SW 1271 (cell line): ENCODE measurements around the gene STAT1.

Source experiments
- DNase-seq, 2 experiments: peaks; one replicate each; lab custom pipeline; 2025; lab: John Stamatoyannopoulos, UW

The STAT1 gene

GRCh38 chr2:191013932-191014652 lies at the start of gene STAT1:
Gene STAT1 (minus strand): TSS chr2:191014171. CDS start chr2:191010003, 4,168 bp downstream.
- DNase-seq = peak; percentile 56 to 91

- no peak for DNase-seq
Observed at GRCh38 chr2:191063584-191063983, 49.6 kb upstream of the STAT1 start.

DNA sequence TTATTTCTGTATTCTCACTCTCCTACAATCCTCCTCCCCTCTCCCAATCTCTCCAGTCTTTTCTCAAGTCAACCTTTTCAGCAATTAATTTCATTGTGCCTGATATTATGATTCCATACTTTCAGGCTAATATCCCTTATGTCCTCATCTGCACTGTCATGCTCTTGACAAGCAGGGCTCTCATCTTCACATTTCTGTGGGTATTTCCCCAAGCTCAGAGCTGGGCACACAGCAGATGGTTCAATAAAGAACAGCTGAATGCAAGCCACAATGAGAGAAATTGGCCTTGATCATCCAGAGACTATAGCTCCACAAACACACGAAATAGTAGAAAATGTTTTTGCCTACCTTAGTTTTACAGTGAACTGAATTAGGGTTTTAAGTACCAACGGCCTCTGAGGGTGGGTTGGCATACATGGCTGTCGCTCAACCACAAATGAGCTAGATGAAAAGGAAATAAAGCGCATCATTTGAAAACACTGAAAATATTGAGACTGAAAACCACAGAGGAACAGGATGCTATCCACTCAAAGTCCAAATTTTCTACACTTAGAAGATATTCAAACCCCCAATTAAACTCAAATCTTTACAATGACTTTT lies 47.5 kb upstream of the STAT1 start:
- no peak for DNase-seq

- no peak for DNase-seq
Observed at GRCh38 chr2:191059308-191059707, 45.3 kb upstream of the STAT1 start.

- no peak for DNase-seq
Observed at GRCh38 chr2:191056228-191056627, 42.3 kb upstream of the STAT1 start.

GRCh38 chr2:191053256-191053655 lies 39.3 kb upstream of the STAT1 start:
- no peak for DNase-seq

DNA sequence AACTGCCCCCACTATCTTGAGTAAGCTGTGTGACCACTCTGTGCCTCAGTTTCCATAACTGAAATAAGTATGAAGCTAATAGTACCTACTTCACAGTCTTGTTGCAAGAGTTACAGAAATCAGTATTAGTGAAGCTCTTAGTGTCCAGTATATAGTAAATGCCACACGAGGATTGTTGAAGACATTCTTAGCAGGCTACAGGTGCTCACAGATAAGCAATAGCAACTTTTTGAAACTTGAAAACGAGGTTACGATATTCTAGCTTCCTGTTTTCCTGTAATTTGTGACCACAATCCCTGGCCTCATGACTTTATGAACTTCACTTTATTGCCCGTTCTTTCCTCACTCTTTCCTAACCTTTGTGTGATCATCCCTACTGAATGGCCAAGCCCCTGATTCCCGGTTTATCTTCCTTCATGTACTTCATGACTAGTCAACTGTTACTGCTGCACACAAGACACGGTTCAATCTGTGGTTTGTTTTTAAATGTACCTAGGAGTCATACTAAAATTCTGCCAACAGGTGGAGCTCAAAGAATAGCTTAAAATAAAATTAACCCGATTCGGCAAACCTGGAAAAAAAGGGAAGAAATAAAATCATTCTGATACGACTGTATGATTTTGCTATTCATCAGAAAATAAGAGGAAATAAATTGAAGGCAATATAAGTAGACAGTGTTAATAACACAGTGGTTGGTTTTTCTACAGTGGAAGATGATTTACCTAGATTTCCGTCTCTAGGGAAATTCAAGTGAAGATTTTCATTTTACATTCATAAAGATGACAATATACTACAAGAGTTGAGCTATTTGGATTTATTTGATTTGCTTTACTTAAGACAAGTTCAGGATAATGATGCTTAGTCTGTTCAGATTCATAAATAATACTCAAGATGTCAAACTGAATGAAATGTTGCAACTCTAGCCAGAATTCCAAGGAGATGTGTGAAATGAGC lies 38.1 kb upstream of the STAT1 start:
- DNase-seq = peak in 1 of 2 experiments; percentile 52

GRCh38 chr2:191051177-191051576 lies 37.2 kb upstream of the STAT1 start:
- no peak for DNase-seq

GRCh38 chr2:191050640-191050987 lies 36.6 kb upstream of the STAT1 start:
- DNase-seq = no peak

DNA sequence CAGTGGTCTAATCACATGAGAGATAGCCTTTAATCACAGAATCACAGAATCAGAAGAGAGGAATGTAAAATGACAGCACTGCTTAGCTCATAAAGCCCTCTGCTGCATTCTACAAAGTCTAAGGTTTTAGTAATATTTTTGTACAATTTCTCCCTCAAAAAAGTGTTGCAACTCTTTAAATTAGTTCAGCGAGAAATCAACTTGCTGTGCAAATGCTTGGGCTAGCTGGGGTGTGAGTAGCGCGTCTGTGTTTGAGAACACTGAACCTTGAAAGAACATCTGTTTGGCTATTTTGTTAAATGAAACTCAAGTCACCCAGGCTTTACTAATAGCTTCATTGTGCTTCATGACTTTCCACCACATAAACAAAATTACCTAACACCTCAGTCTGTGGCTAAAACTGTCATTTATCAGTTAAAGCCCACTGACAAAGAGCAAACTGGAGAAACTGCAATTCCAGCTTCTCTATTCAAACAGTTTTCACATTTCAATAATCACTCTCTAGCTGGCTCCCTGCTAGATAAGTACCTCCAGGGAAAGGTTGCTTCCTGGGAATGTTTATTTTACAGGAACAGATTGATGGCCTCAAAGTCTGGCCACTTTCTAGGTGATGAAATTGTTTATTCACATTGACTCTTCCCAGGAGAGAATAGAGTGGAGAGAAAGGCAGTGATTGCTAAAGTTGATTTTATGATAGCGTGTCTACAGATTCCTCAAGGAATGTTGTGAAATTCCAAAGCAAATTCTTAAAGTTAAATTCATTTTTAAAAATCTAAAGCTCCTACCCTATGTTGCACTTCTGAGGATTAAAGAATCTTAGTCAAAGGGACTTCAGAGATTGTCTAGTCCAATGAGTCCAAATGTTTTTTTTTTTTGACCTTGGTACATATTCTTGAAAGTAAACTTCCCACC lies 36.0 kb upstream of the STAT1 start:
- DNase-seq = no peak

- no peak for DNase-seq
Observed at GRCh38 chr2:191048073-191048472, 34.1 kb upstream of the STAT1 start.

- DNase-seq = no peak
Observed at GRCh38 chr2:191045141-191045540, 31.2 kb upstream of the STAT1 start.

GRCh38 chr2:191043438-191043837 lies 29.5 kb upstream of the STAT1 start:
- no peak for DNase-seq

DNA sequence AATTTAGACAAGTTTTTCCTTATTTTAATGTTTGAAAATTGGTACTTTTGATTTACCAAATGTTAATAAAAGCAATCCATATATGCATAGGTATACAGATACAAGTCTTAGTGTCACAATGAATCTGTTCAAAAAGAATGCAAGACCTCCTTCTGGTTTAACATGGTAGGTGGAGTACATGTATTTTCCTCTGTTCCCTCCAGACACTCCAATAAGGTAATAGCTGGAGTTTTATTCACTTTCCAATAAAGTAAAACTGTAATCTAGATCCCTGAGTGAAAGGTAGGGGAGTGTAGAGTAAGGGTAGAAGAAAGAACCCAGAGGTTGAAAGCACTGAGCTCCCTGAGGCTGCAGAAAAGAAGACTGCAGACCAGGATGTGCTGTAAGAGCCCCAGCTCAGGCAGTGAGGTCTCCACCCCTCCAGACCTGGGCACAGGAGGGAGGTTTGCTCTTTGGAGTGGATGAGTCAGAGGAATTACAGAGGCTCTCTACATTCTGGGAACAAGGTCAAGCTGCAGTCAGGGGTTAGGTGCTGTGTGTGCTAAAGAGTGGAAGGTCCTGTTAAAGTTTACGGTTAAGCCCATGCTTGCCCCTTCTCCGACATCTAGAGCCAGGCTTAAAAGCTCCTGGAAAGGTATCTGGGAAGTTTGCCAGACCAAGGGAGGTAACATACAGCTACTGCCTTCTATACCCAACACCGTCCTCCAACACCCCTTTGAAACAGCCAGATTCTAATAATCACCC lies 27.6 kb upstream of the STAT1 start:
- no peak for DNase-seq

- no peak for DNase-seq
Observed at GRCh38 chr2:191039616-191040015, 25.6 kb upstream of the STAT1 start.

GRCh38 chr2:191038741-191039140 lies 24.8 kb upstream of the STAT1 start:
- DNase-seq = no peak

- DNase-seq = no peak
Observed at GRCh38 chr2:191038241-191038725, 24.3 kb upstream of the STAT1 start.

DNA sequence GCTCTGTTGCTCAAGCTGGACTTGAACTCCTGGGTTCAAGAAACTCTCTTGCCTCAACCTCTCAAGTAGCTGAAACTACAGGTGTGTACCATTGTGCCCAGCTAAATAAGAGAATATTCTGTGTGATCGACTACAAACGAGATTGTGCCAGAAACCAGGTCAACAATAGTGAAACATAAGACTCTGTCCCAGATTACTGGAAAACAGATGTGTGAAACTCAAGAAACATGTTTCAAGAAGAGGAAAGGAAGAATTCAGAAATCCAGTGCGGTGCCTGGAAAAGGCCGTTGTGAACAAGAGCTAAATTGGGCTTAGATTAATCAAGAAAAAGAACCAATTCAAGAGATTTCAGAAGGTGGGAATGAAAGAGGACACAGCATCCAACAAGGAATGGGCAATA lies 23.4 kb upstream of the STAT1 start:
- DNase-seq = no peak

DNA sequence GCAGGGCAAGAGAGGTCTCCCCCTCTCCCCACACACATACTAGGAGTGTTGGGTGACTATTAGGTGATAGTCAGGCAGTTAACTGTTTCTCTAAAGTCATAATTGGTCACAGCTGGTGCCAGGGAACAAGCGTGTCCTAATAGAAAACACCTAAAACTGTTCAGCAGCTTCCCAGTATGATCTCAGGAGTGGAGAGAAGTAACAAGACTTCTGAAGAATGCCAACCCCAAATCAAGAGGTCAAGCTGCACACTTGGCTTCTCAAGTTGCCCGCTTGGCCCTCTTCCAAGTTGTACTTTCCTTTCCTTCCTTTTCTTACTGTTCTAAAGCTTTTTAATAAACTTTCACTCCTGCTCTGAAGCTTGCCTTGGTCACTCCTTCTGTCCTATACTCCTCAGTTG lies 22.4 kb upstream of the STAT1 start:
- DNase-seq = no peak

GRCh38 chr2:191032588-191033429 lies 18.8 kb upstream of the STAT1 start:
- DNase-seq = no peak
